ENCODE measurements around the gene BBS7. TPM values are rescaled to one million over a fixed set of nuclear protein-coding genes. Genes with fewer than 3 reads are reported as not detected.

Gene BBS7
- total and polyA plus RNA-seq, 9 of the 15 experiments (the other 6 are each of a cell fraction or from before 2014, with no cell fraction given), result 13.4 to 25.8 (median 16.4) TPM

- TF ChIP-seq STAT6 (CRISPR knock-in tag; IDR thresholded peaks at IDR 0.05), result no peak
- TF ChIP-seq TOE1 (IDR thresholded peaks at IDR 0.05; ENCODE audit: borderline replicate concordance), result no peak
- TF ChIP-seq TOE1 (CRISPR knock-in tag; IDR thresholded peaks at IDR 0.05; ENCODE audit: borderline replicate concordance, low read depth), result no peak
- no peak for TF ChIP-seq TEAD2 (tag; IDR thresholded peaks at IDR 0.05)
- no peak for TF ChIP-seq RB1 (IDR thresholded peaks at IDR 0.05; ENCODE audit: low read depth)
- no peak for TF ChIP-seq XRCC4 (IDR thresholded peaks at IDR 0.05; ENCODE audit: extremely low read depth, insufficient read depth, insufficient read length)
- TF ChIP-seq YY1 (IDR thresholded peaks at IDR 0.05; ENCODE audit: borderline replicate concordance in 1 of 3, control insufficient read depth in 1 of 3, extremely low read depth in 1 of 3, insufficient read depth in 3 of 3, insufficient read length in 1 of 3, insufficient replicate concordance in 2 of 3, low read depth in 1 of 3, low read length in 2 of 3), result no peak
- no peak for TF ChIP-seq XRCC3 (IDR thresholded peaks at IDR 0.05)
- no peak for TF ChIP-seq HDGF (IDR thresholded peaks at IDR 0.05)
- no peak for TF ChIP-seq NFXL1 (CRISPR knock-in tag; IDR thresholded peaks at IDR 0.05)
- TF ChIP-seq PYGO2 (tag; IDR thresholded peaks at IDR 0.05), result no peak
Measured at GRCh38 chr4:121861426-121861825, 8.8 kb downstream of the BBS7 start (continued).
